K562 (cell line): ENCODE data around the gene SACM1L.

ENCODE experiments used
- BMI1 ChIP-seq: fragments of 150-350 bp; IDR thresholded peaks from 2 replicates; pipeline ENCODE4 v1.6.1; 2014; ENCODE audit warnings: low read length
- EGR1 ChIP-seq: fragments of 450-650 bp; conservative IDR thresholded peaks from 2 replicates; pipeline ENCODE4 v1.6.1; 2017; ENCODE audit warnings: mild to moderate bottlenecking
- HNRNPH1 ChIP-seq: fragments of 200-400 bp; formaldehyde crosslinking; optimal IDR thresholded peaks from 2 replicates; pipeline ENCODE3; 2017; ENCODE audit warnings: low read depth, mild to moderate bottlenecking, low read length, moderate library complexity
- MAFF ChIP-seq: IDR thresholded peaks from 2 replicates; pipeline ENCODE4 v1.6.1; 2012; ENCODE audit warnings: low read length, improper control_type of control experiment
- NFE2 ChIP-seq: IDR thresholded peaks from 2 replicates; pipeline ENCODE4 v1.6.1; 2014; ENCODE audit warnings: antibody characterized with exemption, low read depth
- SETDB1 ChIP-seq: IDR thresholded peaks from one replicate; pipeline ENCODE4 v1.6.1; 2012; ENCODE audit warnings: low read length, control low read depth, inconsistent platforms
- ZKSCAN8 ChIP-seq: fragments of 200-800 bp; sonication (Bioruptor generic); IDR thresholded peaks from 2 replicates; pipeline ENCODE4 v1.6.1; 2016; ENCODE audit warnings: missing genetic modification characterization, missing compliant biosample characterization
- TF ChIP-seq, protein P1 (sequence below): sonication (generic); formaldehyde crosslinking; IDR thresholded peaks from 2 replicates; pipeline ENCODE4 v1.8.1; 2023; ENCODE audit warnings: mild to moderate bottlenecking, missing genetic modification reagents, moderate library complexity
- TF ChIP-seq, protein P2 (sequence below), 3 experiments: IDR thresholded peaks in 2 of 3; conservative IDR thresholded peaks in 1 of 3; 2 replicates each; pipeline ENCODE4 v1.5.1; 2011 to 2012; ENCODE audit warnings: low read length in 3 of 3, mild to moderate bottlenecking in 3 of 3, control low read depth in 2 of 3, improper control_type of control experiment in 1 of 3, inconsistent platforms in 1 of 3, low read depth in 1 of 3, mixed read lengths in 1 of 3, moderate library complexity in 1 of 3; ENCODE audit not compliant: insufficient read depth in 2 of 3

- TF ChIP-seq NFE2 (no peak), HNRNPH1 (no peak), SETDB1 (no peak), MAFF (no peak), ZKSCAN8 (CRISPR knock-in tag) (no peak), EGR1 (no peak), BMI1 (no peak)
- TF ChIP-seq, protein P1, sequence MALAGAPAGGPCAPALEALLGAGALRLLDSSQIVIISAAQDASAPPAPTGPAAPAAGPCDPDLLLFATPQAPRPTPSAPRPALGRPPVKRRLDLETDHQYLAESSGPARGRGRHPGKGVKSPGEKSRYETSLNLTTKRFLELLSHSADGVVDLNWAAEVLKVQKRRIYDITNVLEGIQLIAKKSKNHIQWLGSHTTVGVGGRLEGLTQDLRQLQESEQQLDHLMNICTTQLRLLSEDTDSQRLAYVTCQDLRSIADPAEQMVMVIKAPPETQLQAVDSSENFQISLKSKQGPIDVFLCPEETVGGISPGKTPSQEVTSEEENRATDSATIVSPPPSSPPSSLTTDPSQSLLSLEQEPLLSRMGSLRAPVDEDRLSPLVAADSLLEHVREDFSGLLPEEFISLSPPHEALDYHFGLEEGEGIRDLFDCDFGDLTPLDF (CRISPR knock-in tag): no peak
- TF ChIP-seq, protein P2, sequence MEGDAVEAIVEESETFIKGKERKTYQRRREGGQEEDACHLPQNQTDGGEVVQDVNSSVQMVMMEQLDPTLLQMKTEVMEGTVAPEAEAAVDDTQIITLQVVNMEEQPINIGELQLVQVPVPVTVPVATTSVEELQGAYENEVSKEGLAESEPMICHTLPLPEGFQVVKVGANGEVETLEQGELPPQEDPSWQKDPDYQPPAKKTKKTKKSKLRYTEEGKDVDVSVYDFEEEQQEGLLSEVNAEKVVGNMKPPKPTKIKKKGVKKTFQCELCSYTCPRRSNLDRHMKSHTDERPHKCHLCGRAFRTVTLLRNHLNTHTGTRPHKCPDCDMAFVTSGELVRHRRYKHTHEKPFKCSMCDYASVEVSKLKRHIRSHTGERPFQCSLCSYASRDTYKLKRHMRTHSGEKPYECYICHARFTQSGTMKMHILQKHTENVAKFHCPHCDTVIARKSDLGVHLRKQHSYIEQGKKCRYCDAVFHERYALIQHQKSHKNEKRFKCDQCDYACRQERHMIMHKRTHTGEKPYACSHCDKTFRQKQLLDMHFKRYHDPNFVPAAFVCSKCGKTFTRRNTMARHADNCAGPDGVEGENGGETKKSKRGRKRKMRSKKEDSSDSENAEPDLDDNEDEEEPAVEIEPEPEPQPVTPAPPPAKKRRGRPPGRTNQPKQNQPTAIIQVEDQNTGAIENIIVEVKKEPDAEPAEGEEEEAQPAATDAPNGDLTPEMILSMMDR (IDR thresholded peaks at IDR 0.05 in 2 of 3, conservative IDR thresholded peaks at IDR 0.05 in 1 of 3; ENCODE audit: insufficient read depth in 2 of 3, low read depth in 1 of 3, low read length in 3 of 3): no peak
These were observed 6.4 kb upstream of the SACM1L start for GRCh38 chr3:45682786-45683185.
